Measurements from ENCODE around the gene OR10K2. TPM values are rescaled to one million over a fixed set of nuclear protein-coding genes. Genes with fewer than 3 reads are reported as not detected.
"Not testable (repeated sequence)": the region's sequence is repeated elsewhere in the genome, so short reads cannot be mapped to it uniquely, and the experiment has no call there.

The OR10K2 gene
- total RNA-seq, 5 donors from 2014 or later (not counting 1 experiment from before 2014, with no cell fraction given): not detected

GRCh38 chr1:158390331-158390730 lies 35.7 kb downstream of the OR10K2 start:
- Mint-ChIP-seq H3K36me3 (no peaks in the 10 kb centered on the region), H3K4me1 (peaks cover 0 to 7% (median 2%) of the 10 kb centered on the region in 3 donors), H3K9me3 (peaks cover 0 to 4% (median 0%) of the 10 kb centered on the region in 3 donors), H3K27me3 (peaks cover under 1 to 1% of the 10 kb centered on the region in 2 donors), H3K27ac (no peak overlapping the region), H3K4me3 (no peak overlapping the region)
- ChIA-PET CTCF (no interaction called here), POLR2A (no interaction called here)
- Histone ChIP-seq H3K27ac (ENCODE audit: low read length) (no peak overlapping the region), H3K4me3 (ENCODE audit: control insufficient read depth in 1 of 2, extremely low read depth in 1 of 2, low read length in 1 of 2) (no peak overlapping the region), H3K9me3 (no peaks in the 10 kb centered on the region), H3K4me1 (ENCODE audit: control insufficient read depth in 1 of 2, extremely low read depth in 1 of 2, insufficient read depth in 2 of 2, low read length in 2 of 2) (peaks cover 0 to 5% of the 10 kb centered on the region in 2 experiments), H3K27me3 (replicated peaks in 1 of 2; ENCODE audit: control insufficient read depth in 2 of 2, extremely low read depth in 1 of 2, insufficient read depth in 2 of 2, low read length in 1 of 2) (no peaks in the 10 kb centered on the region), H3K36me3 (ENCODE audit: control insufficient read depth in 2 of 2, extremely low read depth in 1 of 2, insufficient read depth in 1 of 2, low read length in 1 of 2) (no peaks in the 10 kb centered on the region)
- ATAC-seq (replicated peaks in 1 of 4) (no peak), DNase-seq (no peak)
- no CpG with 5 or more reads among the region's 1 CpG for WGBS (ENCODE audit: insufficient coverage)

DNA sequence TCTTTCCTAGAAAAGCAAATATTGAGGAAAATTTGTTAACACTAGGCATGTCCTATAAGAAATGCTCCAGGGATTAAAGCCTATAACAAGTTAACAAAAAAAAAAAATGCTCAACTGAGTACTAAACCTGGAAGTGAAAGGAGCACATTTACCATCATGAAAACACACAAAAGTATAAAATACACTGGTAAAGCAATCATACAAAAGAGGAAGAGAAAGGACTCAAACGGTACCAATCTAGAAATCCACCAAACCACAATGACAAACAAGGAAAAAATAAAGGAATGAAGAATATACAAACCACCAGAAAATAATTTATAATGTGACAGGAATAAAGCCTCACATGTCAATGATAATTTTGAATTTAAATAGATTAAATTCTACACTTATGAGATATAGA lies 51.2 kb downstream of the OR10K2 start:
- no peak for DNase-seq
- no peaks in the 10 kb centered on the region for H3K36me3 Mint-ChIP-seq
- ATAC-seq (replicated peaks in 1 of 4): no peak
- H3K9me3 Mint-ChIP-seq: peaks cover 12 to 23% (median 18%) of the 10 kb centered on the region in 3 donors
- Histone ChIP-seq H3K36me3 (ENCODE audit: control insufficient read depth in 2 of 2, extremely low read depth in 1 of 2, insufficient read depth in 1 of 2, low read length in 1 of 2) (no peaks in the 10 kb centered on the region), H3K27ac (ENCODE audit: low read length) (no peak overlapping the region), H3K4me3 (ENCODE audit: control insufficient read depth in 1 of 2, extremely low read depth in 1 of 2, low read length in 1 of 2) (no peak overlapping the region), H3K4me1 (ENCODE audit: control insufficient read depth in 1 of 2, extremely low read depth in 1 of 2, insufficient read depth in 2 of 2, low read length in 2 of 2) (no peaks in the 10 kb centered on the region), H3K27me3 (replicated peaks in 1 of 2; ENCODE audit: control insufficient read depth in 2 of 2, extremely low read depth in 1 of 2, insufficient read depth in 2 of 2, low read length in 1 of 2) (peaks cover 0 to 21% of the 10 kb centered on the region in 2 experiments), H3K9me3 (no peaks in the 10 kb centered on the region)
- H3K27ac Mint-ChIP-seq: no peak overlapping the region
- ChIA-PET CTCF (no interaction called here), POLR2A (no interaction called here)
- H3K27me3 Mint-ChIP-seq: peaks cover 21 to 24% of the 10 kb centered on the region in 2 donors
- no peaks in the 10 kb centered on the region for H3K4me1 Mint-ChIP-seq
- no peak overlapping the region for H3K4me3 Mint-ChIP-seq
- WGBS (ENCODE audit: insufficient coverage): no CpG with 5 or more reads among the region's 1 CpG

GRCh38 chr1:158374101-158374500 lies 51.9 kb downstream of the OR10K2 start:
- H3K4me1 Mint-ChIP-seq; H3K36me3 Mint-ChIP-seq; H3K27ac Mint-ChIP-seq; H3K27ac ChIP-seq (ENCODE audit: low read length); H3K4me3 Mint-ChIP-seq; ATAC-seq (replicated peaks in 1 of 4); DNase-seq; H3K9me3 ChIP-seq; H3K4me3 ChIP-seq (ENCODE audit: control insufficient read depth in 1 of 2, extremely low read depth in 1 of 2, low read length in 1 of 2); H3K4me1 ChIP-seq (ENCODE audit: control insufficient read depth in 1 of 2, extremely low read depth in 1 of 2, insufficient read depth in 2 of 2, low read length in 2 of 2); H3K36me3 ChIP-seq (ENCODE audit: control insufficient read depth in 2 of 2, extremely low read depth in 1 of 2, insufficient read depth in 1 of 2, low read length in 1 of 2); POLR2A ChIA-PET: not testable (repeated sequence)
- peaks cover 12 to 23% (median 18%) of the 10 kb centered on the region in 3 donors for H3K9me3 Mint-ChIP-seq
- H3K27me3 ChIP-seq (replicated peaks in 1 of 2; ENCODE audit: control insufficient read depth in 2 of 2, extremely low read depth in 1 of 2, insufficient read depth in 2 of 2, low read length in 1 of 2): peaks cover 0 to 21% of the 10 kb centered on the region in 2 experiments
- H3K27me3 Mint-ChIP-seq: peaks cover 24 to 29% of the 10 kb centered on the region in 2 donors
- CTCF ChIA-PET: interaction anchor here in 1 of 2 donors (0.7 kb wide), 1 partner anchor 27 kb away, joined by 3 read pairs; no protein-coding TSS in a partner anchor
- 94% methylated on average over 16 of the region's 25 CpGs for WGBS (ENCODE audit: insufficient coverage)

GRCh38 chr1:158371188-158371953 lies 54.7 kb downstream of the OR10K2 start:
- ATAC-seq (replicated peaks in 1 of 4): no peak
- Mint-ChIP-seq H3K4me1 (no peaks in the 10 kb centered on the region), H3K36me3 (no peaks in the 10 kb centered on the region), H3K27me3 (peaks cover 30 to 31% of the 10 kb centered on the region in 2 donors), H3K4me3 (no peak overlapping the region), H3K27ac (no peak overlapping the region), H3K9me3 (peaks cover 12 to 23% (median 15%) of the 10 kb centered on the region in 3 donors)
- peaks cover 0 to 21% of the 10 kb centered on the region in 2 experiments for H3K27me3 ChIP-seq (replicated peaks in 1 of 2; ENCODE audit: control insufficient read depth in 2 of 2, extremely low read depth in 1 of 2, insufficient read depth in 2 of 2, low read length in 1 of 2)
- H3K4me1 ChIP-seq (ENCODE audit: control insufficient read depth in 1 of 2, extremely low read depth in 1 of 2, insufficient read depth in 2 of 2, low read length in 2 of 2): no peaks in the 10 kb centered on the region
- CTCF ChIA-PET: no interaction called here
- no peak overlapping the region for H3K27ac ChIP-seq (ENCODE audit: low read length)
- no peaks in the 10 kb centered on the region for H3K36me3 ChIP-seq (ENCODE audit: control insufficient read depth in 2 of 2, extremely low read depth in 1 of 2, insufficient read depth in 1 of 2, low read length in 1 of 2)
- POLR2A ChIA-PET: no interaction called here
- no peaks in the 10 kb centered on the region for H3K9me3 ChIP-seq
- no peak overlapping the region for H3K4me3 ChIP-seq (ENCODE audit: control insufficient read depth in 1 of 2, extremely low read depth in 1 of 2, low read length in 1 of 2)
- no peak for DNase-seq
- 55% methylated on average over 3 of the region's 6 CpGs for WGBS (ENCODE audit: insufficient coverage)

Other genes starting within 250 kb of the OR10K2 start
- under 1 TPM in 3 of 5 donors, not detected in 2; 0.10 to 0.22 (median 0.20) TPM for gene CD1D, start 245.3 kb downstream of the OR10K2 start, total RNA-seq
- under 1 TPM in 1 of 5 donors, not detected in 4; 0.16 TPM for gene CD1A, start 171.8 kb downstream of the OR10K2 start, total RNA-seq
- 1 to 10 TPM in 2 of 5 donors, under 1 TPM in 3; 0.26 to 1.4 (median 0.70) TPM for gene CD1C, start 136.3 kb downstream of the OR10K2 start, total RNA-seq
- gene CD1B, start 94.7 kb downstream of the OR10K2 start, total RNA-seq: not detected
- not detected for gene CD1E, start 72.3 kb downstream of the OR10K2 start, total RNA-seq
- gene OR10T2, start 26.8 kb downstream of the OR10K2 start, total RNA-seq: not detected
- not detected for gene OR10K1, start 35.6 kb upstream of the OR10K2 start, total RNA-seq
- gene OR10R2, start 46.0 kb upstream of the OR10K2 start, total RNA-seq: not detected
- gene OR6Y1, start 128.2 kb upstream of the OR10K2 start, total RNA-seq: not detected
- not detected for gene OR6P1, start 144.3 kb upstream of the OR10K2 start, total RNA-seq
- not detected for gene OR10X1, start 153.7 kb upstream of the OR10K2 start, total RNA-seq
- gene OR10Z1, start 179.0 kb upstream of the OR10K2 start, total RNA-seq: not detected

All from T-cell (primary cell).